Measurements from ENCODE around the gene FAM229B. TPM values are rescaled to one million over a fixed set of nuclear protein-coding genes. Genes with fewer than 3 reads are reported as not detected.

Gene FAM229B
- total RNA-seq (2022; extraction: Qiagen RNA extraction; ENCODE audit: low read depth), result 7.3 to 12.3 TPM (median 9.5 TPM) in 5 replicates

GRCh38 chr6:112087136-112087911 lies at the start of gene FAM229B, which contains the start of gene TUBE1:
Gene FAM229B, plus strand, starts transcription at chr6:112087591. Its CDS starts 11,693 bp downstream, at chr6:112099284.
Gene TUBE1, minus strand, starts transcription at chr6:112087482. Its CDS starts 48 bp downstream, at chr6:112087434.

DNA sequence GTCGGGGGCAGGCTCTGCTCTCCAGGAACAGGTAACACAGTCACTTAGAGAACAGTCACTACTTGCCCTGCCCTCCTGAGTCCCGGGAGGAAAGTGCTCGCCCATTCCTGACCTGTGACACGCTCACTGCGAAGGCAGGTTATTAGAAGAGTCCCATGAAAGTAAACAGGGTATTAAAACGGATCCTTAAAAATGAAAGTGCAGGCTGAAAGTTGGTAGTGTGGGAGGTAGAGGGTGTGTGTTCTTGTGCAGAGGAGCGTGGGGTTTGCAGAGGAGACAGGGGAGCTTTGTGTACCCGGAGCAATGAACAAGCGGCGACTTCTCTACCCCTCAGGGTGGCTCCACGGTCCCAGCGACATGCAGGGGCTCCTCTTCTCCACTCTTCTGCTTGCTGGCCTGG lies 33.4 kb upstream of the FAM229B start, which contains the start of gene CCN6:
TSS of gene CCN6 (plus strand) at position 104 of the 400 bp plus-strand sequence. CDS start at position 358, 254 bp downstream.

Other genes starting within 250 kb of the FAM229B start
- 3.6 to 6.1 TPM (median 4.5 TPM) in 5 replicates for gene FYN, start 214.1 kb upstream of the FAM229B start, total RNA-seq (2022; extraction: Qiagen RNA extraction; ENCODE audit: low read depth)
- gene CCN6, start 33.5 kb upstream of the FAM229B start, total RNA-seq (2022; extraction: Qiagen RNA extraction; ENCODE audit: low read depth), result not detected in 5 replicates
- 6.2 to 7.1 TPM (median 6.5 TPM) in 5 replicates for gene TUBE1, start 109 bp upstream of the FAM229B start, total RNA-seq (2022; extraction: Qiagen RNA extraction; ENCODE audit: low read depth)
- 0.75 to 1.9 TPM (median 1.4 TPM) in 5 replicates for gene LAMA4, start 167.0 kb downstream of the FAM229B start, total RNA-seq (2022; extraction: Qiagen RNA extraction; ENCODE audit: low read depth)

All from A549 treated with GW870086 at 1 μM for 4 hours (cell line).